Liver (tissue), 9 donors: Measurements from ENCODE around the gene KCTD12. TPM values are rescaled to one million over a fixed set of nuclear protein-coding genes. Genes with fewer than 3 reads are reported as not detected.

Experiments used
- DNase-seq: peaks from one replicate; pipeline ENCODE4 v3.0.0-alpha.2; 2017; ENCODE audit warnings: low spot score
- H3K27ac ChIP-seq, 2 donors: one replicate each; pipeline ENCODE4 v1.7.0; 2013; ENCODE audit warnings: inconsistent platforms in 2 of 2, low read length in 2 of 2, control low read depth in 1 of 2, low read depth in 1 of 2, mild to moderate bottlenecking in 1 of 2
- H3K27me3 ChIP-seq, 4 donors: one replicate each; pipeline versions ENCODE4 v1.6.1 to v1.7.0; 2013; ENCODE audit warnings: low read length in 3 of 4, inconsistent platforms in 1 of 4, mild to moderate bottlenecking in 1 of 4, moderate library complexity in 1 of 4; ENCODE audit not compliant: control insufficient read depth in 4 of 4, insufficient read depth in 4 of 4
- H3K36me3 ChIP-seq, 4 donors: one replicate each; pipeline versions ENCODE4 v1.6.1 to v1.7.0; 2013; ENCODE audit warnings: low read length in 3 of 4, mild to moderate bottlenecking in 3 of 4, low read depth in 1 of 4, moderate library complexity in 1 of 4; ENCODE audit not compliant: control insufficient read depth in 4 of 4, insufficient read depth in 3 of 4
- H3K4me1 ChIP-seq, 4 donors: one replicate each; pipeline versions ENCODE4 v1.6.1 to v1.7.0; 2013; ENCODE audit warnings: low read length in 3 of 4, mild to moderate bottlenecking in 3 of 4, moderate library complexity in 1 of 4; ENCODE audit not compliant: control insufficient read depth in 4 of 4, insufficient read depth in 4 of 4
- H3K4me3 ChIP-seq, 3 donors: one replicate each; pipeline versions ENCODE4 v1.6.1 to v1.7.0; 2013; ENCODE audit warnings: low read length in 3 of 3, control low read depth in 1 of 3, low read depth in 1 of 3, mild to moderate bottlenecking in 1 of 3
- H3K9ac ChIP-seq, 2 donors: one replicate each; pipeline ENCODE4 v1.7.0; 2013; ENCODE audit warnings: low read length in 2 of 2, mild to moderate bottlenecking in 2 of 2, moderate library complexity in 2 of 2, control low read depth in 1 of 2, low read depth in 1 of 2
- H3K9me3 ChIP-seq, 4 donors: one replicate each; pipeline versions ENCODE4 v1.6.1 to v1.7.0; 2013; ENCODE audit warnings: low read length in 3 of 4; ENCODE audit not compliant: control insufficient read depth in 4 of 4
- ATF3 ChIP-seq: IDR thresholded peaks from 2 replicates; pipeline ENCODE4 v1.6.1; 2016; ENCODE audit warnings: antibody characterized with exemption
- EGR1 ChIP-seq, 2 donors: IDR thresholded peaks; 2 replicates each; pipeline ENCODE4 v1.6.1; 2016 to 2018; ENCODE audit warnings: antibody characterized with exemption in 2 of 2, low read depth in 2 of 2
- FOXA1 ChIP-seq: IDR thresholded peaks from 2 replicates; pipeline ENCODE4 v1.6.1; 2016; ENCODE audit warnings: antibody characterized with exemption
- FOXA2 ChIP-seq: IDR thresholded peaks from 2 replicates; pipeline ENCODE4 v1.6.1; 2016; ENCODE audit warnings: antibody characterized with exemption
- GABPA ChIP-seq, 2 donors: IDR thresholded peaks in 1 of 2; conservative IDR thresholded peaks in 1 of 2; 2 replicates each; pipeline ENCODE4 v1.6.1; 2016; ENCODE audit warnings: antibody characterized with exemption in 2 of 2, mild to moderate bottlenecking in 1 of 2, moderate library complexity in 1 of 2
- HNF4A ChIP-seq, 2 donors: conservative IDR thresholded peaks; 2 replicates each; pipeline ENCODE4 v1.6.1; 2016; ENCODE audit warnings: antibody characterized with exemption in 2 of 2, mild to moderate bottlenecking in 2 of 2
- HNF4G ChIP-seq: IDR thresholded peaks from 2 replicates; pipeline ENCODE4 v1.6.1; 2016; ENCODE audit warnings: antibody characterized with exemption
- JUND ChIP-seq, 2 donors: IDR thresholded peaks; 2 replicates each; pipeline ENCODE4 v1.6.1; 2016; ENCODE audit warnings: antibody characterized with exemption in 2 of 2
- MAX ChIP-seq: IDR thresholded peaks from 2 replicates; pipeline ENCODE4 v1.6.1; 2016; ENCODE audit warnings: antibody characterized with exemption
- NR2F2 ChIP-seq: IDR thresholded peaks from 2 replicates; pipeline ENCODE4 v1.6.1; 2016; ENCODE audit warnings: antibody characterized with exemption
- RAD21 ChIP-seq, 2 donors: IDR thresholded peaks; 2 replicates each; pipeline ENCODE4 v1.6.1; 2016; ENCODE audit warnings: antibody characterized with exemption in 2 of 2, mild to moderate bottlenecking in 2 of 2
- REST ChIP-seq: IDR thresholded peaks from 2 replicates; pipeline ENCODE4 v1.6.1; 2016; ENCODE audit warnings: antibody characterized with exemption, mild to moderate bottlenecking
- RXRA ChIP-seq, 2 donors: IDR thresholded peaks; 2 replicates each; pipeline ENCODE4 v1.6.1; 2017 to 2018; ENCODE audit warnings: antibody characterized with exemption in 2 of 2, mild to moderate bottlenecking in 1 of 2
- TAF1 ChIP-seq: conservative IDR thresholded peaks from 2 replicates; pipeline ENCODE4 v1.6.1; 2016; ENCODE audit warnings: antibody characterized with exemption, mild to moderate bottlenecking
- YY1 ChIP-seq: IDR thresholded peaks from 2 replicates; pipeline ENCODE4 v1.6.1; 2016; ENCODE audit warnings: antibody characterized with exemption, mild to moderate bottlenecking
- ZBTB33 ChIP-seq: IDR thresholded peaks from 2 replicates; pipeline ENCODE4 v1.6.1; 2016; ENCODE audit warnings: antibody characterized with exemption
- WGBS: extraction: QIAGEN DNeasy Blood & Tissue Kit; methylation state at CpG from one replicate; pipeline ENCODE4 v1.1.7; 2013; 5-methylcytosine and 5-hydroxymethylcytosine counted together
- polyA plus RNA-seq, 2 donors: library from polyadenylated mRNA; stranded (reverse) in 1 of 2; unstranded in 1 of 2; fragments of 200-250 nt in 1 of 2; fragments of >200 nt in 1 of 2; fragmentation: Nextera tagmentation in 1 of 2; extraction: Ambion mirVana in 1 of 2; gene quantifications; one replicate each; pipeline versions ENCODE4 v1.2.1 to v1.2.3, GENCODE V29; 2013 to 2015
- total RNA-seq, 2 donors: library from RNA; depleted of rRNA; stranded (reverse); fragments of >200 nt; gene quantifications; one replicate each; pipeline ENCODE4 v1.2.3, GENCODE V29; 2014
- donor health status: healthy.
- donor health status: healthy.
- donor health status: healthy.
- donor health status: healthy.
- donor health status: healthy.

Gene KCTD12
- total and polyA plus RNA-seq, 4 donors, result 1.5 to 14.8 (median 6.6) TPM

- TF ChIP-seq EGR1 (IDR thresholded peaks at IDR 0.05; ENCODE audit: low read depth in 2 of 2) (no peak), REST (no peak), YY1 (no peak)
- no peak overlapping the region for H3K9ac ChIP-seq
- DNase-seq, result no peak
- no peaks in the 10 kb centered on the region for H3K4me1 ChIP-seq
- no peaks in the 10 kb centered on the region for H3K36me3 ChIP-seq
- H3K27me3 ChIP-seq, result peaks cover 0 to 3% (median 0%) of the 10 kb centered on the region in 4 donors
- no peaks in the 10 kb centered on the region for H3K9me3 ChIP-seq
- H3K27ac ChIP-seq, result no peak overlapping the region
- 86% methylated on average over 8 of the region's 8 CpGs for WGBS
- H3K4me3 ChIP-seq, result no peak overlapping the region
Observed at GRCh38 chr13:76833441-76833954, 52.7 kb downstream of the KCTD12 start.

GRCh38 chr13:76832258-76832988 is 53.8 kb downstream of the KCTD12 start:
- Histone ChIP-seq H3K27me3 (peaks cover 0 to 3% (median 0%) of the 10 kb centered on the region in 4 donors), H3K36me3 (no peaks in the 10 kb centered on the region), H3K9me3 (no peaks in the 10 kb centered on the region), H3K9ac (no peak overlapping the region), H3K27ac (no peak overlapping the region), H3K4me3 (no peak overlapping the region), H3K4me1 (no peaks in the 10 kb centered on the region)
- TF ChIP-seq NR2F2 (no peak), TAF1 (no peak), RAD21 (IDR thresholded peaks at IDR 0.05) (no peak), FOXA1 (no peak), ZBTB33 (no peak), JUND (IDR thresholded peaks at IDR 0.05) (no peak), HNF4G (no peak), FOXA2 (no peak), MAX (no peak), GABPA (IDR thresholded peaks at IDR 0.05 in 1 of 2, conservative IDR thresholded peaks at IDR 0.05 in 1 of 2) (no peak), RXRA (IDR thresholded peaks at IDR 0.05) (no peak), ATF3 (no peak), YY1 (no peak), HNF4A (conservative IDR thresholded peaks at IDR 0.05) (no peak)
- 55% methylated on average over 7 of the region's 7 CpGs for WGBS
- no peak for DNase-seq
